IMR-90 (cell line): ENCODE measurements around the gene GLCCI1. TPM values are rescaled to one million over a fixed set of nuclear protein-coding genes. Genes with fewer than 3 reads are reported as not detected.

Experiments
- ATAC-seq: fragments of 200-7000 bp; cut with Tn5 transposase; 2 replicates; pipeline ENCODE4 v1.9.1; 2020; ENCODE audit warnings: low read depth, mild to moderate bottlenecking, moderate library complexity
- BruUV-seq: library from RNA; stranded (reverse); fragments of 400-500 nt; replicated peaks from 2 replicates; lab custom pipeline; 2021; lab: Mats Ljungman, UMichigan
- CTCF ChIA-PET: fragments of 300-600 bp; formaldehyde crosslinking; extraction: SDS; loops from one replicate; lab custom pipeline; 2021; ENCODE audit warnings: antibody characterized with exemption; lab: Yijun Ruan, JAX
- POLR2A ChIA-PET: fragments of 300-600 bp; sonication (Branson Sonifier 250); formaldehyde crosslinking; loops from one replicate; lab custom pipeline; 2022; ENCODE audit warnings: antibody characterized with exemption; ENCODE audit not compliant: unreplicated experiment; lab: Charles Lee
- DNase-seq: peaks from one replicate; pipeline ENCODE4 v3.0.0; 2013
- H2AFZ ChIP-seq: replicated peaks from 2 replicates; pipeline ENCODE3; 2013; ENCODE audit warnings: low read length, mild to moderate bottlenecking; ENCODE audit not compliant: poor library complexity
- H2AK5ac ChIP-seq: 2 replicates; pipeline ENCODE4 v1.6.1; 2013; ENCODE audit warnings: low read depth, low read length, inconsistent platforms
- H2AK9ac ChIP-seq: replicated peaks from 2 replicates; pipeline ENCODE3; 2013; ENCODE audit warnings: mild to moderate bottlenecking, low read depth, low read length, moderate library complexity; ENCODE audit not compliant: poor library complexity
- H2BK120ac ChIP-seq: 2 replicates; pipeline ENCODE4 v1.6.1; 2013; ENCODE audit warnings: low read depth, low read length, inconsistent platforms
- H2BK15ac ChIP-seq: 3 replicates; pipeline ENCODE4 v1.6.1; 2013; ENCODE audit warnings: low read depth, low read length, inconsistent platforms
- H2BK20ac ChIP-seq: 2 replicates; pipeline ENCODE4 v1.6.1; 2013; ENCODE audit warnings: low read depth, mild to moderate bottlenecking, inconsistent platforms, low read length, moderate library complexity
- H2BK5ac ChIP-seq: 2 replicates; pipeline ENCODE4 v1.6.1; 2013; ENCODE audit warnings: mild to moderate bottlenecking, low read depth, low read length, inconsistent platforms; ENCODE audit not compliant: poor library complexity, severe bottlenecking
- H3K14ac ChIP-seq: replicated peaks from 2 replicates; pipeline ENCODE4 v1.6.1; 2013; ENCODE audit warnings: low read depth, low read length, inconsistent platforms
- H3K18ac ChIP-seq: 2 replicates; pipeline ENCODE4 v1.6.1; 2013; ENCODE audit warnings: low read depth, low read length, control low read depth
- H3K23ac ChIP-seq: 2 replicates; pipeline ENCODE4 v1.6.1; 2013; ENCODE audit warnings: low read depth, low read length, inconsistent platforms
- H3K27ac ChIP-seq: 2 replicates; pipeline ENCODE4 v1.5.1; 2013; ENCODE audit warnings: mild to moderate bottlenecking, control low read depth, low read length; ENCODE audit not compliant: insufficient read depth
- H3K27me3 ChIP-seq: 2 replicates; pipeline ENCODE4 v1.6.1; 2013; ENCODE audit warnings: low read length; ENCODE audit not compliant: control insufficient read depth, insufficient read depth
- H3K36me3 ChIP-seq: 2 replicates; pipeline ENCODE4 v1.6.1; 2013; ENCODE audit warnings: low read length, mixed read lengths; ENCODE audit not compliant: control insufficient read depth, insufficient read depth
- H3K4ac ChIP-seq: 2 replicates; pipeline ENCODE4 v1.6.1; 2013; ENCODE audit warnings: low read depth, low read length, inconsistent platforms
- H3K4me1 ChIP-seq: 2 replicates; pipeline ENCODE4 v1.6.1; 2013; ENCODE audit warnings: low read length, mixed read lengths; ENCODE audit not compliant: control insufficient read depth, insufficient read depth
- H3K4me2 ChIP-seq: 2 replicates; pipeline ENCODE4 v1.6.1; 2013; ENCODE audit warnings: low read depth, mild to moderate bottlenecking, control low read depth, low read length, moderate library complexity
- H3K4me3 ChIP-seq: 2 replicates; pipeline ENCODE4 v1.5.1; 2013; ENCODE audit warnings: low read depth, mild to moderate bottlenecking, control low read depth, low read length, moderate library complexity; ENCODE audit not compliant: insufficient read depth
- H3K56ac ChIP-seq: 2 replicates; pipeline ENCODE4 v1.6.1; 2013; ENCODE audit warnings: low read length, inconsistent platforms; ENCODE audit not compliant: insufficient read depth; ENCODE audit errors: extremely low read depth
- H3K79me1 ChIP-seq, 2 experiments: 2 replicates each; pipeline ENCODE4 v1.6.1; 2013; ENCODE audit warnings: low read length in 2 of 2, inconsistent platforms in 1 of 2, low read depth in 1 of 2
- H3K9ac ChIP-seq: 2 replicates; pipeline ENCODE4 v1.6.1; 2013; ENCODE audit warnings: low read depth, low read length, control low read depth
- H3K9me1 ChIP-seq: 2 replicates; pipeline ENCODE4 v1.6.1; 2013; ENCODE audit warnings: low read length, inconsistent platforms; ENCODE audit not compliant: insufficient read depth
- H3K9me3 ChIP-seq: 2 replicates; pipeline ENCODE4 v1.6.1; 2013; ENCODE audit warnings: low read length; ENCODE audit not compliant: control insufficient read depth, insufficient read depth
- H4K20me1 ChIP-seq: 2 replicates; pipeline ENCODE4 v1.6.1; 2013; ENCODE audit warnings: low read length, inconsistent platforms; ENCODE audit not compliant: insufficient read depth
- H4K5ac ChIP-seq: 2 replicates; pipeline ENCODE4 v1.6.1; 2013; ENCODE audit warnings: mild to moderate bottlenecking, low read depth, low read length, control low read depth
- H4K8ac ChIP-seq, 2 experiments: 2 replicates each; pipeline ENCODE4 v1.6.1; 2013; ENCODE audit warnings: low read depth in 2 of 2, low read length in 2 of 2, control low read depth in 1 of 2, inconsistent platforms in 1 of 2
- H4K91ac ChIP-seq: 2 replicates; pipeline ENCODE4 v1.6.1; 2013; ENCODE audit warnings: low read depth, low read length, inconsistent platforms; ENCODE audit not compliant: insufficient read depth
- BHLHE40 ChIP-seq: fragments of 150-350 bp; IDR thresholded peaks from 2 replicates; pipeline ENCODE4 v1.6.1; 2016; ENCODE audit warnings: mild to moderate bottlenecking, low read depth, low read length
- FOS ChIP-seq: fragments of 150-350 bp; IDR thresholded peaks from 2 replicates; pipeline ENCODE4 v1.6.1; 2016; ENCODE audit warnings: low read depth, low read length
- MXI1 ChIP-seq: IDR thresholded peaks from 2 replicates; pipeline ENCODE4 v1.6.1; 2012; ENCODE audit warnings: low read depth, mild to moderate bottlenecking, low read length, moderate library complexity, borderline replicate concordance
- POLR2A ChIP-seq: IDR thresholded peaks from 2 replicates; pipeline ENCODE4 v1.6.1; 2012; ENCODE audit warnings: mild to moderate bottlenecking, low read depth, low read length
- RCOR1 ChIP-seq: IDR thresholded peaks from 2 replicates; pipeline ENCODE4 v1.6.1; 2012; ENCODE audit warnings: mild to moderate bottlenecking, low read length, improper control_type of control experiment; ENCODE audit not compliant: insufficient replicate concordance
- WGBS, 2 experiments: methylation state at CpG; one replicate each; pipeline versions ENCODE4 v1.1.5 to v1.1.7; 2013; ENCODE audit warnings: missing lambda C conversion rate in 2 of 2; ENCODE audit not compliant: insufficient read length in 1 of 2; ENCODE audit errors: extremely low coverage in 2 of 2; 5-methylcytosine and 5-hydroxymethylcytosine counted together
- dilution Hi-C: fragments of 300-500 bp; cut with HindIII; formaldehyde crosslinking; loops from one replicate; pipeline ENCODE4 v1.14.3; 2018; ENCODE audit warnings: low sequenced_read_pairs; ENCODE audit not compliant: unreplicated experiment
- in situ Hi-C: fragments of 300-500 bp; cut with MboI; formaldehyde crosslinking; loops from 3 replicates; pipeline ENCODE4 v1.14.3; 2019; ENCODE audit warnings: low sequenced_read_pairs, inconsistent platforms, mixed read lengths
- intact Hi-C: fragments of 100-400 bp; cut with micrococcal nuclease; formaldehyde crosslinking; loops from 2 replicates; pipeline ENCODE4 v1.10.0; 2022
- polyA plus RNA-seq, 3 experiments: library from polyadenylated mRNA; depleted of rRNA; stranded (reverse); fragments of >200 nt; gene quantifications; 2 replicates each; pipeline ENCODE4 v1.2.3, GENCODE V29; 2012; ENCODE audit warnings: low replicate concordance in 1 of 3
- total RNA-seq: library from RNA; depleted of rRNA; stranded (reverse); fragments of >200 nt; gene quantifications from 2 replicates; pipeline ENCODE4 v1.2.3, GENCODE V29; 2012

GLCCI1 gene
- total and polyA plus RNA-seq, 2 of the 4 experiments (the other 2 are of a cell fraction): 4.1 to 6.2 TPM

- H3K9me1 ChIP-seq: peaks cover 3% of the 10 kb centered on the region; the same call in 1 of the 2 replicates
- no peak overlapping the region for H3K18ac ChIP-seq
- no peak overlapping the region for H4K5ac ChIP-seq
- no peaks in the 10 kb centered on the region for H4K20me1 ChIP-seq
- no peak overlapping the region for H4K8ac ChIP-seq
- H2BK15ac ChIP-seq: no peak overlapping the region
- H4K91ac ChIP-seq: no peak overlapping the region
- no peaks in the 10 kb centered on the region for H3K4me1 ChIP-seq
- no TSS peak for BruUV-seq
- H3K36me3 ChIP-seq: 0 out of 2 replicates have a peak, but pooled peaks cover 2% of the 10 kb centered on the region
- no peak overlapping the region for H2BK5ac ChIP-seq
- no peak overlapping the region for H2BK120ac ChIP-seq
- ATAC-seq (no peak), DNase-seq (no peak)
- H2AFZ ChIP-seq: no peak overlapping the region
- H3K4me2 ChIP-seq: no peak overlapping the region
- CTCF ChIA-PET: no interaction called here
- H2AK5ac ChIP-seq: no peak overlapping the region
- TF ChIP-seq RCOR1 (no peak), FOS (no peak), MXI1 (no peak), BHLHE40 (no peak), POLR2A (no peak)
- H3K4me3 ChIP-seq: no peak overlapping the region
- H3K14ac ChIP-seq: no peak overlapping the region
- dilution Hi-C loops: no loop called here
- POLR2A ChIA-PET: no interaction called here
- no peak overlapping the region for H2AK9ac ChIP-seq
- H2BK20ac ChIP-seq: no peak overlapping the region
- in situ Hi-C loops: no loop called here
- intact Hi-C loops: no loop called here
- no peak overlapping the region for H3K9ac ChIP-seq
- H3K56ac ChIP-seq: no peak overlapping the region
- H3K9me3 ChIP-seq: no peaks in the 10 kb centered on the region
- no CpG with 5 or more reads among the region's 1 CpG for WGBS, 2 experiments
- H3K79me1 ChIP-seq: peaks cover 2 to 3% of the 10 kb centered on the region in 2 experiments; a peak in 1 of 4 replicates
- H3K27me3 ChIP-seq: no peaks in the 10 kb centered on the region
- no peak overlapping the region for H3K4ac ChIP-seq
- no peak overlapping the region for H3K23ac ChIP-seq
- H3K27ac ChIP-seq: no peak overlapping the region
Measured at GRCh38 chr7:8051373-8051772, 82.8 kb downstream of the GLCCI1 start.
